KMS-11 (cell line): ENCODE data around the gene PDLIM5.

Experiments used
- H2AFZ ChIP-seq: fragments of 200-600 bp; sonication (generic); 2 replicates; pipeline ENCODE4 v1.6.1; 2016; ENCODE audit warnings: antibody characterized with exemption, mixed run types, low read depth
- H3K27ac ChIP-seq: fragments of 200-600 bp; sonication (generic); 2 replicates; pipeline ENCODE4 v1.6.1; 2016; ENCODE audit warnings: mild to moderate bottlenecking, mixed run types
- H3K27me3 ChIP-seq: fragments of 200-600 bp; sonication (generic); 2 replicates; pipeline ENCODE4 v1.6.1; 2017; ENCODE audit warnings: mild to moderate bottlenecking, low read depth, mixed run types, moderate library complexity; ENCODE audit not compliant: insufficient read depth
- H3K36me3 ChIP-seq: fragments of 200-600 bp; sonication (generic); 2 replicates; pipeline ENCODE4 v1.6.1; 2017; ENCODE audit warnings: mild to moderate bottlenecking, mixed run types; ENCODE audit not compliant: insufficient read depth
- H3K4me1 ChIP-seq: fragments of 200-600 bp; sonication (generic); 2 replicates; pipeline ENCODE4 v1.6.1; 2016; ENCODE audit warnings: mild to moderate bottlenecking, low read depth, mixed run types; ENCODE audit not compliant: poor library complexity, severe bottlenecking
- H3K4me2 ChIP-seq: fragments of 200-600 bp; sonication (generic); 2 replicates; pipeline ENCODE4 v1.7.0; 2016; ENCODE audit warnings: mild to moderate bottlenecking, mixed run types
- H3K4me3 ChIP-seq: fragments of 200-600 bp; sonication (generic); IDR thresholded peaks from 2 replicates; pipeline ENCODE4 v1.6.1; 2017; ENCODE audit warnings: low read depth, low read length, mixed read lengths; ENCODE audit not compliant: insufficient read depth
- H3K79me2 ChIP-seq: fragments of 200-600 bp; sonication (generic); 2 replicates; pipeline ENCODE4 v1.6.1; 2016; ENCODE audit warnings: low read depth, mixed run types; ENCODE audit not compliant: insufficient read depth
- H3K9ac ChIP-seq: fragments of 200-600 bp; sonication (generic); 2 replicates; pipeline ENCODE4 v1.6.1; 2016; ENCODE audit warnings: mild to moderate bottlenecking, mixed run types
- H4K20me1 ChIP-seq: fragments of 200-600 bp; sonication (generic); 2 replicates; pipeline ENCODE4 v1.6.1; 2016; ENCODE audit warnings: mild to moderate bottlenecking, mixed run types; ENCODE audit not compliant: insufficient read depth
- TF ChIP-seq, protein P1 (sequence below): fragments of 200-600 bp; sonication (generic); conservative IDR thresholded peaks from 2 replicates; pipeline ENCODE4 v1.6.1; 2017; ENCODE audit warnings: low read depth, mild to moderate bottlenecking, antibody characterized with exemption, low read length, moderate library complexity, mixed read lengths

PDLIM5 gene

DNA sequence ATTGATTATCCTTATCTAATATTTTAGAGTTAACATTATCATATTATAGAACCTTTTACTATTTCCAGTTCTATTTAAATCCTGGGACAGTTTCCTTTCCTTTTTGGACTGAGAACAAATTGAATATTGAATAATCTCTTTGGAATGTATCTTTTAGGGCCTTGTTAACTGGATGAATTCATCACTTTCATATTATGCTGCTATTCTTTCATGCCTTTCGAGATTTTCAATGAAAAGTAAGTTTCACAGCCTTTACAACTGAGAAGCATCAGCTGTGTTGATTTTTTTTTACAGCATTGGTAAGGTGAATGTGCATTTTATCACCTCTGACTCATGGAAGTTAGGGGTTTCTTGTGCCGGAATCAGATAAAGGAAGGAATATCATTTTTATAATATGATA is 39.6 kb downstream of the PDLIM5 start:
- Histone ChIP-seq H3K4me1 (peaks cover under 1% of the 10 kb centered on the region), H3K4me3 (no peak overlapping the region), H4K20me1 (no peaks in the 10 kb centered on the region), H3K36me3 (no peaks in the 10 kb centered on the region; the same call in 1 of the 2 replicates), H3K4me2 (no peak overlapping the region), H3K27ac (no peak overlapping the region), H2AFZ (no peak overlapping the region), H3K9ac (no peak overlapping the region), H3K79me2 (no peaks in the 10 kb centered on the region), H3K27me3 (no peaks in the 10 kb centered on the region)
- TF ChIP-seq, protein P1, sequence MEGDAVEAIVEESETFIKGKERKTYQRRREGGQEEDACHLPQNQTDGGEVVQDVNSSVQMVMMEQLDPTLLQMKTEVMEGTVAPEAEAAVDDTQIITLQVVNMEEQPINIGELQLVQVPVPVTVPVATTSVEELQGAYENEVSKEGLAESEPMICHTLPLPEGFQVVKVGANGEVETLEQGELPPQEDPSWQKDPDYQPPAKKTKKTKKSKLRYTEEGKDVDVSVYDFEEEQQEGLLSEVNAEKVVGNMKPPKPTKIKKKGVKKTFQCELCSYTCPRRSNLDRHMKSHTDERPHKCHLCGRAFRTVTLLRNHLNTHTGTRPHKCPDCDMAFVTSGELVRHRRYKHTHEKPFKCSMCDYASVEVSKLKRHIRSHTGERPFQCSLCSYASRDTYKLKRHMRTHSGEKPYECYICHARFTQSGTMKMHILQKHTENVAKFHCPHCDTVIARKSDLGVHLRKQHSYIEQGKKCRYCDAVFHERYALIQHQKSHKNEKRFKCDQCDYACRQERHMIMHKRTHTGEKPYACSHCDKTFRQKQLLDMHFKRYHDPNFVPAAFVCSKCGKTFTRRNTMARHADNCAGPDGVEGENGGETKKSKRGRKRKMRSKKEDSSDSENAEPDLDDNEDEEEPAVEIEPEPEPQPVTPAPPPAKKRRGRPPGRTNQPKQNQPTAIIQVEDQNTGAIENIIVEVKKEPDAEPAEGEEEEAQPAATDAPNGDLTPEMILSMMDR = no peak

DNA sequence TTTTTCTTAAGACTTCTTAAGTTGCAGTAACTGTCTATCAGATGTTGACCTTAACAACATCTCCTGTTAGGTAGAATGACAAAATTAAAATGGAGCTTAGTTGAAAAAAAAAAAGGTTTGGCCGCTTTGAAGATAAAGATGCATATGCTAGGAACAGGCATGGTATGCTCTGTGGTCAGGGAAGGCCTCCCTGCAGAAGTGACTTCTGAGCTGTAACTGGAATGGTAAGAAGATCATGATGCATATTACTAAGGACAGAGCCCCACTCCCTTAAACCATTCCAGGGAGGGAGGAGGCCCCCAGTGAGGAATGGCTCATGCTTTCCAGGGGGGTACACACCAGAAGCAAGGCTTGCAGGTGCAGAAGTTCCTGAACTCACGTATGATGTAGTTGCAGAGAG is 43.7 kb downstream of the PDLIM5 start:
- Histone ChIP-seq H3K9ac (no peak overlapping the region), H3K36me3 (no peaks in the 10 kb centered on the region), H2AFZ (no peak overlapping the region), H3K4me2 (no peak overlapping the region), H3K27me3 (no peaks in the 10 kb centered on the region), H3K27ac (no peak overlapping the region), H3K4me3 (no peak overlapping the region), H3K4me1 (no peaks in the 10 kb centered on the region), H3K79me2 (no peaks in the 10 kb centered on the region), H4K20me1 (no peaks in the 10 kb centered on the region)
- TF ChIP-seq, protein P1 = no peak

DNA sequence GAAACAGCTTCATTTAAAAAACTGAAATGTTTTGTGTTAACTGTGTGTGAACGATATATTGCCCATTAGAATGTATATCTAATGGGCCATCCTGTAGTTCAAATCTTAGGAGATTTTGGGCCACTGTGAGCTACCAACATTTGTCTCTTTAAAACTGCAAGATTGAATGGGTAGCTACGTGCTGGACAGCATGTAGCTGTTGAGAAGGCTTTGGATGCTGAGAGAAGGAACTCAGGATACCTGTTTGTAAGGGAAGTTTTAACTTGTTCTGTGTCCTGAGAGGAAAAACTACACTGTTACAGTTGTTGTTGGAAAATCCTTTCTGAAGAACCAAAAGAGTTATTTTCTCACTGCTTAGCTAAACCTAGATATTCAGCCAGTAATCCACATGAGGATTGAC is 45.9 kb downstream of the PDLIM5 start:
- Histone ChIP-seq H3K27ac (no peak overlapping the region), H3K79me2 (no peaks in the 10 kb centered on the region)
- TF ChIP-seq, protein P1 = no peak

DNA sequence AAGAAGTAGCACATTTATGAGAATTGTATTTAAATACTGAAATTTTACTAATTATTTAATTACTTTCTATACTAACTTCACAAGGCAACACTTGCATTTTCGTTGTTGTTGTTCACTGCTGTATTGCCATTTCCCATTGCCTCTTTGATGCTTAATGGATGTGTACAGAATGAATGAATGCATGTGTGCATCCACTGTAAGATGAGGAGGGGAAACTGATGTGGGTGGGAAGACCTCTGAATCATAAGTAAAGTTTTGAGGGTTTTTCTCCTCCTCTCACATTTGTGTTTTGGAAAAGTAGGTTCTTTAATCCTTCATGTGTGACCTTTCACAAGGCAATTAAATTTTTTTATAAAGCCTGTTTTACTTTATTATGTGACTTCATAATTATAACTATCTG is 46.8 kb downstream of the PDLIM5 start:
- no peak overlapping the region for H3K4me2 ChIP-seq
- no peaks in the 10 kb centered on the region for H3K27me3 ChIP-seq
- H3K4me3 ChIP-seq = no peak overlapping the region
- H4K20me1 ChIP-seq = no peaks in the 10 kb centered on the region
- TF ChIP-seq, protein P1 = no peak
- no peak overlapping the region for H2AFZ ChIP-seq
- H3K4me1 ChIP-seq = no peaks in the 10 kb centered on the region
- no peaks in the 10 kb centered on the region for H3K36me3 ChIP-seq
- H3K79me2 ChIP-seq = no peaks in the 10 kb centered on the region
- H3K9ac ChIP-seq = no peak overlapping the region
- no peak overlapping the region for H3K27ac ChIP-seq

More for the DNA sequence above, 45.9 kb downstream of the PDLIM5 start:
- no peaks in the 10 kb centered on the region for H3K27me3 ChIP-seq
- no peak overlapping the region for H3K9ac ChIP-seq
- H3K4me1 ChIP-seq = no peaks in the 10 kb centered on the region
- H3K4me3 ChIP-seq = no peak overlapping the region
- H3K36me3 ChIP-seq = no peaks in the 10 kb centered on the region
- no peak overlapping the region for H3K4me2 ChIP-seq
- no peaks in the 10 kb centered on the region for H4K20me1 ChIP-seq
- no peak overlapping the region for H2AFZ ChIP-seq
